NCI-H2196 (cell line): Measurements from ENCODE around the gene THY1.
"Not testable (repeated sequence)": the region's sequence is repeated elsewhere in the genome, so short reads cannot be mapped to it uniquely, and the experiment has no call there.

Source experiments
- DNase-seq: peaks from one replicate; lab custom pipeline; 2025; ENCODE audit not compliant: unreplicated experiment; lab: John Stamatoyannopoulos, UW

THY1 gene

GRCh38 chr11:119422809-119423508, at the start of gene THY1:
Gene THY1, minus strand, starts transcription at chr11:119423172. Its CDS starts 2,267 bp downstream, at chr11:119420905.
- DNase-seq, result no peak

- DNase-seq, result no peak
These were observed 49.3 kb upstream of the THY1 start for GRCh38 chr11:119472186-119472855.

- DNase-seq, result no peak
These were observed 48.4 kb upstream of the THY1 start for GRCh38 chr11:119471329-119471728.

GRCh38 chr11:119470317-119471291, 47.6 kb upstream of the THY1 start:
- no peak for DNase-seq

- no peak for DNase-seq
These were observed 46.5 kb upstream of the THY1 start for GRCh38 chr11:119469506-119469905.

GRCh38 chr11:119468511-119468910, 45.5 kb upstream of the THY1 start:
- DNase-seq, result no peak

DNA sequence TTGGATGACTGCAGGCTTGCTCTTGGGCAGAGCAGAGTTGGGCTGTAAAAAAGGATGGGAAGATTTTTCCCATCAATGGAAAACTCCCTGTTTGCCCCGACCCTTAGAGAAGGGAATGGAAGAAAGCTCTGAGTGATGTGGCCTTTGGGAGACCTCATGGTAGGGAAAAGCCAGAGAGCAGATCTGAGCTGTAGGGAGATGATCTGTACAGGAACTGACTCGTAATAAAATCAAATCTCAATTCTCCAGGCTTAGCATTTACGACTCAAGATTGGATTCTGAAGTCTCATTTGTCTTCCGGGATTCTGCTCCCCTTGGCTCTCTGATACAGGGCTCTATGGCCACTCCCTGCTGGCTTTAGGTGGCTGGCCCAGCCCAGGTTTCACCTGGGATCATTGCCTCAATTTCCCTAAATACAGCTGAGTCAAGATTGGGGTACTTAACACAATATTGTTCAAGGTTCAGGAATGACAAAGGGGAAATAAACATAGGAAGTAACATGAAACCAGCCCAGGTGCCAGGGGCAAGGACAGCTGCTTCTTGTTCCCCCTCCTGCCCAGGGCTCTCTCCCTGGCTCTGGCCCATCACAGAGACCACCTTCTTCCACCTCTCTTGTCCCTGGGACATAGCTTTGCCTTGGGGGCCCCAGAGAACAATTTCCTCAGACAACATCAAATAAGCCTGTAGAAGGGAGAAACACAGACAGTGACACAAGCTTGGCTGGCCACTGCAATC, 38.4 kb upstream of the THY1 start:
- DNase-seq, result no peak

GRCh38 chr11:119460582-119460981, 37.6 kb upstream of the THY1 start:
- no peak for DNase-seq

- DNase-seq, result no peak
These were observed 37.1 kb upstream of the THY1 start for GRCh38 chr11:119460097-119460496.

DNA sequence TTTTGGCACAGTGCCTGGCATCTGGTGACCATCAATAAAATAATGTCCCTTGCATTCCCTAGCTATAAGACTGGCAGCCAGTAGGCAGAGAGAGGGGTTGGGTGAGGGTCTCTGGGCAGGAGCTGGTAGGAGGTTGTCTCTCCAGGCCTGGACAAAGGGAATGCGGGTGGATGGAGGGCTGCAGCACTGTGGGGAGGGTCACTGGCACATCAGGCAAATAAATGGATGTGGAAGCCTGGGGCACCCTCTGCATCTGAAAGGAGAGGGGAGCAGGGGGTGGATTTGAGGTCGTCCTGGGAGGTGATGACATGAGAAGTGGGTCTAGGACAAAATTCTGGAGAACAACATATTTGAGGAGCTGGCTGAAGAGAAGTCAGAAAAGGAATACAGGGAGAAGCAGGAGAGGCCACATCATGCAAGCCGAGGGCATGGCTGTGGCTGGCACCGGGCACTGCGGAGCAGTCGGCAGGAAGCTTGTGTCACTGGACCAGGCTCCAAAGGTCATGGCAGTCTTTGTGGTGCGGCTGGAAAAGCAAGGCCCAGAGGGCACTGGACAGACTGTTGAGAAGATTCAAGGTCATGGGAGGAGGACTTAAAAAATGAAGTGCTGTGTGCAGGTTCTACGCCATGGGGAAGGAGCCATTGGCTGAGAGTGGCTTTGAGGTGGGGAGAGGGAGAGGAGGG, 36.5 kb upstream of the THY1 start:
- DNase-seq, result no peak

- not testable (repeated sequence) for DNase-seq
These were observed 32.7 kb upstream of the THY1 start for GRCh38 chr11:119455708-119456107.

GRCh38 chr11:119455241-119455640, 32.3 kb upstream of the THY1 start:
- DNase-seq, result not testable (repeated sequence)

GRCh38 chr11:119453881-119454280, 30.9 kb upstream of the THY1 start:
- no peak for DNase-seq

DNA sequence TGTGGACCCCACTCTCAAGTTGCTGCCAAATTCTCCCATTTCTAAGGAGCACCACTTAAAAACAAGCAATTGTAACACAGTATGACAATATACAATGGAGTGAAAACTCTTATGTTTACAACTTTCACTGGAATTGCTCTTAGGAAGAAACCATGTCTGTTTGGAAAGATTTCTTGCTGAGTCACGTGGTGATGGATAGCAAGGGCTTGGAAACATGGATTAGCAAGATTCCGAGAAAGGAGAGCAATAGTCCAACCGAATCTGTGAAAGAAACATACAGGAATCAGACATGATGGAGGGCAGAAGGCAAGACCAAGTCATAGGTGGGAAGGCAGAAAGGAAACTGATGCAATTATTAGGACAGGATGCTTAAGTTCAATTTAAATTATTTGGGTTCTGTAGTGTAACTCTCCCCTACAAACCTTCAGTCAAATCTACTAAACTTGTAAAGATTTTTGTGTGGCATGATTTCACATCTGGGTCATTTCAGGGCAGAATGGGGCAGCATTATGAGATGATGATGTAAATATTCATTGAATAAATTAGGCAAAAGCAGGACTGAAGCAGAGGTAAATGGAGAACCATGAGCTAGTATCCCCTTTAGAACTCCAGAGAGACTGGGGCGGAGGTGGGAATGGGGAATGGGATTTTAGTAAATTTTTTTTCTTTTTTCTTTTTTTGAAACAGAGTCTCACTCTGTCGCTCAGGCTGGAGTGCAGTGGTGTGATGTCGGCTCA, 27.8 kb upstream of the THY1 start:
- DNase-seq, result no peak

DNA sequence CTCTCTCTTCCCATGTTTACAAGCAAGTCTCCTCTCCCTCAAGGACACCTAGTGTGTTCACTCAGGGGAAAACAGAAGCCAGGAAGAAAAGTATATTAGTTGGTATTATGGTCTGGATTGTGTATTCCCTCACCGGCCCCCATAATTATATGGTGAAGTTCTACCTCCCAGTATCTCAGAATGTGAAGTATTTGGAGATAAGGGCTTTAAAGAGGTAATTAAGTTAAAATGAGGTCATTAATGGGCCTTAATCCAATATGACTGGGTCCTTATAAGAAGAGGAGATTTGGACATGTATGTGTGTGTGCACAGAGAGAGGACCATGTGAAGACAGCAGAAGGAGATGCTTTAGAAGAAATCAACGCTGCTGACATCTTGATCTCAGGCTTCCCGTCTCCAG, 26.5 kb upstream of the THY1 start:
- no peak for DNase-seq

DNA sequence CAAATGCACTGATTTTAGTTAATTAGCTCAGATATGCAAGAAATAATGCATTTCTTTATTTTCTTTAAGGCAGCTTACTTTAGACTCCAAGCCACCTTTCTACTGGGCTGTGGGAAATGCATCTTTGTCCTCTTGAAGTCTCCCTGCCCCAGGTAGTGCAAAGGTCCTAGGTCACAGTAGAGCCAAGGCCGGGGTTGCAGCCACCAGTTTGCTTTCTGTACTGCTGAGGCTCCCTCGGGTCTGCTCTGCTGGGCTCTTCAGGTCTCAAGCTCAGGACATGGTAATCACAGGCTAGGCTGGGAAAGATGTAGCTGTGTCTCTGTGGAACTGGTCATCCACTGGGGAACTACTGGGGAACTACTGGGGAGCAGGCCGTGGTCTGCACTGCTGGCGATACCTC, 25.4 kb upstream of the THY1 start:
- no peak for DNase-seq

GRCh38 chr11:119447664-119448242, 24.8 kb upstream of the THY1 start:
- no peak for DNase-seq

DNA sequence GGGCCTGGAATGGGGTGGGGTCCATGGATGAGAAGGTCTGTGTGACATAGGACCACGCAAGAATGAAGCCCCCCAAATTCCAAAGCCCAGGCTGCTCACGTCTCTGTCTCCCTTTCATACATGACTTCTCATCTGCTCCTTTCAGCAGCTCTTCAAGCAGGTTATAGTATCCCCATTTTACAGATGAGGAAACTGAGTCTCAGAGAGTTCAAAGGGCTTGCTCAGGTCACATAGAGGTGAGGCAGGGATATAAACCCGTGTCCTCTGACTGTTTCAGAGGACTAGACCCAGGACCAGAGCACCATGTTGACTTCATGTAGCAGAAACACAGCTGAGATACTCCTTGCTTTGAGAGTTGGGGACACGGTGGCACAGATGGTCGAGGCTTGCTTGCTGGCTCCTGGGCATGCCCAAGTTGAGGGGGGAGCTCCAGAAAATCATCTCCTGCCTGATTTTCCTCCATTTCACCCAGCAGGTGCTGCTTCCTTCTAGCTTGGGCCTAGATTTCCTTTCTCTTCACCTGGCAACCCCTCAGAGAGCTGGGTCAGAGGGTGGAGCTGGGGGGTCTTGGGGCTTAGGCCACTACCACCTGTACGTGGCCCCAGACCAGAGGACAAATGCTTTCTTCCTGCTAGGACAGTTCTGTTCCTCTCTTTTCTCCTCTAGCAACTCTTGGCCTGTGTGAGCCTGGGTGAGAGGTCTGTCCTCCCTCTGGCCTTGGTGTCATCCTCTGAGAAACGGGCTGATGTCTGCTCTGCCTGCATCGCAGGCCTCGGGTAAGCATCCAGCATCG, 24.1 kb upstream of the THY1 start:
- no peak for DNase-seq
